NCI-H345 treated with DMSO at 0.1 percent for 48 hours (cell line): ENCODE data around the gene PLVAP.

Experiments
- DNase-seq: peaks from one replicate; lab custom pipeline; 2025; ENCODE audit not compliant: unreplicated experiment; lab: John Stamatoyannopoulos, UW

Gene PLVAP

DNA sequence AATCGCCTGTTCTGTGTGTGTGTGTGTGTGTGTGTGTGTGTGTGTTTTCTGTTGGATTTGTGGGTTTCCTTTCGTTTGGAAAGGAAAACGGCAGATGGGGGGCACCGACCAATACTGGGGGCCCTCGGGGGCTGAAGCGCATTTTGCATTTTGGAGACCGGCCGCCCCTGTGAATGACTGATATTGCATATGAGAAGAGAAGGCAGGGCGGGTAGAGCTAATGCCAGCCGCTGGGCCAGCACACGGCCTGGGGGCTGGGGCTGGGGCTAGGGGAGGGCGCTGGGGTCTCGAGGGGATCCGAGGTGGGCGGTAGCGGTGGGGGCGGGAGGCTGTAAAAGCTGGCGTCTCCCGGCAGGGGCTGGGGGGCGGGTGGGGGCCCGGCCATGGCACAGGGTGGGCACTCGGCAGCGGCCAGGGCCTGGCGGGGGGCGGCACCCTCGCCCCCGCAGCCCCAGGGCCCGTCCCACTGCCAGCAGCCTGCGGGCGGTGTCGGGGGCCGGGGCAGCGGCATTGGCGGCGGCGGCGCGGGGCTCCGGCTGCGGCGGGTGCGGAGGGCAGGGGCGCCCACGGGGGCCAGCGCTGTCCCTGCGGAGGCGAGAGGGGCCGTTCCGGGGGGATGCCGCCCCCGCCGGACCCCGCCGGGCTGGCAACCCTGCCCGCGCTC, 53.7 kb downstream of the PLVAP start:
- no peak for DNase-seq

DNA sequence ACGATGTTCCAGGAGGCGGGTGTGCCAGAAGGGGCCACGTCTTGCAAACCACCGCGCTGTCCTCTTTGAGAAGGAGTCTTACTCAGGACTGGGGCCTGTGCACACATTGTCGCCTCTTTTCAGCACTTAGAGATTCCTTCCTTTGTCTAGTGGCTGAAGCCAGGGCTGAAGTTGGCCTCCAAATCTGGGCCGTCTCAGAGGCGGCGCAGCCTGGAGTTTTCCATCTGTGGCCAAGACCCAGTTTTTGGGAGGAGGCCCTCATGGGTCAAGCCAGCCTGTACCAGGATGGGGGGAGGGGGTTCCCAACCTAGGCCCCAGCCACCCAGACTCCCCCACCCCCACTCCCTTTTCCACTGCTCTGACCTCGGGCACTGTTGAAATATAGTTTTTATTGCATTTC, 54.3 kb downstream of the PLVAP start:
- DNase-seq: no peak

DNA sequence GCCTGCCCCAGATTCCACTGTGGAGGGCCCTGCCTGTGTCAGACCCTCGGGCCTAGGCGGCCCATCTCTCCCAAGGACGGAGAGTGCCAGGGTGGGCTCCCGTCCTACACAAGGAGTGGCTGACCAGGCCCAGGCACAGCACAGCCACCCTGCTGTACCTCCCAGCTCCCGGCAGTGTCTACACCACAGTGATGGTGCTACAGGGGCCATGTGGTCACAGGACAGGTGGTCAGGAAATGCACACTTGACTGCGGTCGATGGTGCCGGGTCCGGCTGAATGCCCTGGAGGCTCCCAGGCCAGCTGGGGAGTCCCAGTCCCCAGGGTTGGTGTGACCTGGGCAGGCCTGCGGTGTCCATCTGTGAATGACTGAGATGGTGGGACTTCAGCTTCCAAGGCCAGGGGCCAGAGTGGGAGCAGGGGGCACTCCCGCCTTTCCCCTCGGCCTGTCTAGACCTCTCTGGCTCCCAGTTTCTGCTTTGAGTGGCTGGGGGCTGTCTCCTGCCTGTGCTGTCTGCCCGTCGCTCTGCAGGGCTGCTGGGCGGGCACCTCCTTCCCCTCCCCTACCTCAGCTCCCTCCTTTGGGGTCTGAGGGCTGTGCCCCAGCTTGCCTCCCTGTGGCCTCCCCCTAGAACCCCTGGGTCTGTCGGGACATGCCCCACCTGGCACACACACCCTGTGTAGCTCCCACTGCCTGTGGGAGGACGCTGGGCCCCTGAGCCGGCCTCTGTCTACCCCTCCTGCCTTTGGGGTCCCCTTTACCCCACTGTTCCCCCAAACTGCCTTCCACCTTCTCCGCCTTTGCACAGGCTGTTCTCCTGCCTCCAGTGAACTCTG, 55.3 kb downstream of the PLVAP start:
- DNase-seq: no peak

DNA sequence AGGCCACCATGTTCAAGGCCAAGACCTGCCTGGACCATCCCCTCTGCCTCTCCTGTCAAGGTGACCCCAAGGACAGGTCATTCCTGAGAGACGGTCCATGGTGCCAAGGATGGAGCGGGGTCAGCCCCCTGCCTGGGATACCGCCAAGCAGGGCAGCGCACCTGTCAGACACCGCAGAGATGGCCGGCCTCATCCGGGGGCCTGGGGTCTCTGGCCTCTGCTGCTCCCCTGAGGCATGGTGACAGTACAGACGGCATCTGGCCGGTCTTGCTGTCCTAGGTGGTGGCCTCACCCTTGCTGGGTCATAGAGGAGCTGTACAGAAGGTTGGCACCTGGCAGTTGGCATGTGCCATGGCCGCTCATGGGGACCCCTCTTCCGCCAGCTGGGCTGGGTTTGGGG, 56.7 kb downstream of the PLVAP start:
- DNase-seq: no peak

DNA sequence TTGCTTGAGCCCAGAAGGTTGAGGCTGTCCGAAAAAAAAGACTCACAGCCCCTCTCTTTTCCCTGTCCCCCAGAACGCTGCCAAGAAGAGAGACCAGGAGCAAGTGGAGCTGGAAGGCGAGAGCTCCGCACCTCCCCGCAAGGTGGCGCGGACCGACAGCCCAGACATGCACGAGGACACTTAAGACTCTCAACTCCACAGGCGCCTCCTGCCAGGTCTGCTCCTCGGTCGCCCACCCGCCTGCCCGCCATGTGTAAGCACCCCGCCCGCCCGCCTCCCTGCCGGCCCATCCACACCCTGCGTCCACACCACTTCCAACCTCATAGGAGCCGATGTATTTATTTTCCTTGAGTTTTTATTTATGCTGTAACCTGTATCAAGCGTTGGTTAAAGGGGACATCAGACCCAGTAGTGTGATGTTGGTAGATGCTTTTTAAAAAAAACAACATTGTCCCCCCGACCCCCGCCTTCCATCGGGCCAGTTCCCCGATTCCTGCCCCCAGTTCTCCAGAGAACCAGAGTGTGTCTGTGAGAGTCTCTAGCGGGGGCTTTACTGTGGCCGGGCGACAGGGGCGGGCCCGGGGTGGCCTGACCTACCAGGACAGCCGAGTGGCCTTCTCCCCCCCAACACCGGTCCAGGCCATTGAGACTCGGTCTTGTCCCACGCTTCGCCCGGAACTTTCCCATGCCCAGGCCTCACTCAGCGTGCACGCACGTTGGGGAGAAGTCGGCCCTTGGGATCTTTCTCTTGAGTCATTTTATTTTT, 57.5 kb downstream of the PLVAP start:
- DNase-seq: no peak

DNA sequence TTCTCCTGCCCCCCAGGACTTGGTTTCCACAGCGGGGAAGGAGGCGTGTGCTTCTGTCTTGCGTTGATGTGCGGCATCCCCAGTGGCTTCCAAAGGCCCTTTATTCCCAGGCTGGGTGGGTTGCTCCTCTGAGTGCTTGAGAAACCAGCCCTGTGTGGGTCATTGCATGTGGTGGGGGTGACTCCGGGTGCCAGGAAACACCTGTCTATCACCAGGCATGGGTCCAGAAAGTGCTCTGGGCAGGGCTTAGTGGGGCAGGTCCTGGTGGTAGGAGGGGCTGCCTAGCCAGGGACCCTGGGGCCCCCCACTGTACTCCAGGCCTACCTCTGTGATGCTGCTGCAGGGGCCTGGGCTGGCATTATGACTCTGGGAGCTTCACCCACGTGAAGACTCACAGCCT, 58.2 kb downstream of the PLVAP start:
- DNase-seq: no peak

DNA sequence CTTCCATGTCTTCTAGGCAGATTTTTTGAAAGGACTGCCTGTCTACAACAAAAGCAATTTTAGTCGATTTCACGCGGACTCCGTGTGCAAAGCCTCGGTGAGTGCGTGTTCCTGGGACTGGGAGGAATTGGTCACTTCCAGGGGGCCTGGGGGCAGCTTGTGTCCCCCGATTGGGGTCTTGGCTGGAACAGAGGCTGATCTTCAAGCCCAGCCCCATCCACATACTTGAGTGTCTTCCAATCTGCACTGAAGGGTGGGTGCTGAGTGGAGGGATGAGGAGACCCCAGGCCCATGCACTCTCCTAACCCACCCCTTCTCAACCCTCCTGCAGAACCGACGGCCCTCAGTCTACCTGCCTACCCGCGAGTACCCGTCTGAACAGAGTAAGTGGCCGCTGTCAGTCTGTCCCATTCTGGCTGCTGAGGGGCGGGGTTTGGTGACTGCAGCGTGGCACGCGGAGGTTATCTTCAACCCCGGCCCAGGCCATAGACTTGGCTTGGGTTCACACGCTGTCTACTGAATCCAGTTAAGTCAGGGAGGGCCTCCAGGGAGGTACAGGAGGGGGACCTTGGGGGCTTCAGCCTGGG, 63.0 kb downstream of the PLVAP start:
- DNase-seq: no peak

DNA sequence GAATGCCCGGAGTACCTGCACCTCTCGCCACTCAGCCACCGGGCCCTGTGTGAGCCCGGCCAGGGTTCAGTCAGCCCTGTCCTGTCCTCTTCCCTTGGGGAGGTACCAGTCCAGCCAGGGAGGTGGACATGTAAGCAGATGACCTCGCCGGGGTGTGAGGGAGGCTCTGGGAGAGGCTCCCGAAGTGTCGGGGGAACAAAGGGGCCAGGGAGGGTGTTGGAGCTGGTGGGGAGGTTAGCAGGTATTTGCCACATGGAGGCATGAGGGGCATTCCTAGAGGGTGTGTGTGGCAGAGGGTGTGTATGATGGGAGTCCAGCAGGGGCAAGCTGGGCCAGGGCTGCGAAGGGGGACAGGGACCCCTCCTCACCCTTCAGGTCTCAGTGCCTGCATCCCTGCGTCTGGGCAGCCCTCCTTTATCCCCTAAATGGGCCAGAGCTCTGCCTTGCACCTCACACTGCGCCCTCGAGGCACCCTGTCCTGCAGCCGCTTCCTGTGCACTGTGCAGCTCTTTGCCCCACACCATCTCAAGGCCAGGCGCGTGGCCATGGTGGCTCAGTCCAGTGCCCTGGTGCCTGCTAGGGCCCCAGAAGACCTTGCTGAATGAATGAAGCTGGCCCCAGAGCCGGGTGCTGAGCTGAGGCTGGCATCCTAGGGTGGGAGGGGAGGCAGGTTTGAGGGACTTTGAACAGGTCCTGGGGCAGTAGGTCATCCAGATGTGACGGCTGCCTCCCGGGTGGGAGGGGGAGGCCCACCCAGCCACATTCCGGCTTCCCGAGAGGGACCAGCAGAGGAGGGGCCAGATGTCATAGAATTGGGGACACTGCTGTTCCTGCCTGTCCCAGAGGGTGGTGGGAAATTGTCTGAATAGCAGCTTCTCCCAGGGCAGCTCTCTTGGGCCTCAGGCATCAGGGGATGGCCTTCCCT, 64.7 kb downstream of the PLVAP start:
- no peak for DNase-seq

DNA sequence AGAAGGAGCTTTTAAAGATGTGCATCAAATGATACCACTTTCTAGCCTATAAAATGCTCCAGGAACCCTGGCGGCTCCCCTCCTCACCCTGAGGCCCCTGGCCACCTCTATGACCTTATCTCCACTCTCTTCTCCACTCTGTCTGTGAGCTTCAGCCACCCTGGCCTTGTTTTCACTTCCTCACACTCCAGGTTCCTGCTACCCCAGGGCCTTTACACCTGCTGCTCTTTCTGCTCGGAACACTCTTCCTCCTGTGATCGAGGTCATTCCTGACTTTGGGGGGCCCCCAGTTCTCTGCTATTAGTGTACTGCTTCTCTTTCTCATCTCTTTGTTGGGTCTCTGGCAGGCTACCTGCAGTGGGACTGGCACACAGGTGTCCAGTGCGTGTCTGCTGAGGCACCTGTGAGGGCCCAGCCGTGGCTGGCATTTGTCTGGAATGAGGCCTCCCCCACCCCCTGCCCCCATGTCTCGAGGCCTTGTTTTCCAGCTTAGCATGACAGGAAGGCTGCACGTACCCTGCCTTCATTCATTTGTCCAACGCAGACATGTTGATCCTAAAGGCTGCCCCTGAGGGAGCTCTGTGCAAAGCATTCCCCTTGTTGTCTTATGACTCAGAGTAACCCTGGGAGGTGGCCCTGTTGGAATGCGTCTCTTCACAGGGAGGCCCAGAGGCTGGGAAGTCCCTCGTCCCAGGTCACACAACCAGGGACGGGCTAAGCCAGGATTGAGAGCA, 65.5 kb downstream of the PLVAP start:
- DNase-seq: no peak

DNA sequence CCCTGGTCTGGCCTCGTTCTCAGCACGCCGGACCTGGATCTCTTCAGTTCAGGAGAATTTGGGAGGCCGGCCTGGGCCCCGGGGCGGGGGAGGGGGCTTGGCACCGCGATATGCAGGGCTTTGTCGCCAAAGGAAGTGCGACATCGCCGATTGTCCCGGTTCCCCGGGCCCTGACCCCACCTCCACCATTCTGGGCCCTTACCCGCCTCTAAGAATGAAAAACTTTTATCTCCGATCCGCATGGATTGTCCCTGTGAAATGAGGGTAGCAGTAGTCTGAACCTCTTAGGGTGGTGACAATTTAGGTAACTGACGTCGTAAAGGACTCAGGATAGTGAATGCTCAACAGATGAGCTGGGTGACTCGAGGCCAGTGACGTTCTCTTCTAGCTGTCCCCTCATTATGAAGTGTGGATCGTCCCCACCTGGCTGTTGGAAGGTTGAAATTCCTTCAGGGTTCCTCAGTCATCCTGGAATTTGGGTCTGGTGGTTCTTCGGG, 67.1 kb downstream of the PLVAP start:
- no peak for DNase-seq

DNA sequence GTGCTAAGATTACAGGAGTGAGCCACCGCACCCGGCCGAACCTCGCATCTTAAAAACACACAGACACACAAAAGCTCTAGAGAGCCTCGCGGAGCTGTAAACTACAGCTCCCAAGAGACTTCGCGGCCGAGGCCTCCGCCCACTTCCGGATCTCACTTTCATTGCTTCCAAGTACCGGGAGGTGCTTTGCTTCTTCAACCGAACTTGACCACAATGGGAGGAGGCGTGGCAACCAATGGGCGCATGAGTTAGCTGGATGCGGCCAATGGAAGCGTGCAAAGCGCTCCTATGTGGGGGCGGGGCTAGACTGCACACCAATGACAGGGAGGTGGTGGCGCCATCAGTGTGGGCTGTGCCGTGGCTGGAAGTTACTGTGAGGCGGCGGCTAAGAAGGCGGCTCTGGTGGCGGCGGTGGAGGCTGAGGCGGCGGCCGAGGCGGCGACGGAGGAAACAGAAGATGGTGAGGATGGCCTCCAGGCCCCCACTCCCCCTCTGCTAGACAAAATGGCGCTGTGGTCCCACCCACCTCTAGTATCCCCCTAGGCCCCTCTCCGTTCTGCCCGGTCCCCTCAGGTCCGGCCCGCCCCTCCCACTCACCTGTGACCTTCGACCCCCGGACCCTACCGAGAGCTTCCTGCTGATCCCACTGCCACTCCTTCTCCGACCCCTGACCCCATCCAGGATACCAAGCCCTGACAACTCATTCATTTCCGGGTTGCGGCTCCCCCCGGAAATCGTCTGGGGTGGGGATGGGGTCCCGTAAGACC, 67.8 kb downstream of the PLVAP start, which contains the start of gene DDA1:
Gene DDA1, plus strand, starts transcription at position 366 of the 767 bp plus-strand sequence. Its CDS starts 92 bp downstream, at position 458.
- DNase-seq: peak; percentile 93

DNA sequence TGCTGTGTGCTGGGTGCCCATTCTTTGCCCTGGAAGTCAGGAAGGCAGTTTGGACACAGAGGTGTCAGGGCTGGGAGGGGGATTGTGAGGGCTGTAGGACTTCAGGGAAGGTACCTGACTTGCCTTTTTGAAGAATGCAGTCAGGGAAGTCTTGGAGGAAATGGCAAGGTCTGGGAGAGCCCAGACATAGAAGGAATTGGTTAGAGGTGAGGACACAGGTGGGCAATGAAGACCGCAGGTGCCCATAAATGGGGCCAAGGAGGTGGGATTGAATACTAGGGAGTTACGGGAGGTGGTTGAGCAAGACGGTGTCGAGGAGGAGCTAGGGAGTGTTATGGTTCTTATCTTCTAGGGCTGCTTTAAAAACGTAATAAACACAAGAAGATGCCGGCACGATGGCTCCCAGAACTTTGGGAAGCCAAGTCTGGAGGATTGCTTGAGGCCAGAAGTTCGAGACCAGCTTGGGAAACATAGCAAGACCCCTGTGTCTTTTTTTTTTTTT, 69.2 kb downstream of the PLVAP start:
- no peak for DNase-seq

DNA sequence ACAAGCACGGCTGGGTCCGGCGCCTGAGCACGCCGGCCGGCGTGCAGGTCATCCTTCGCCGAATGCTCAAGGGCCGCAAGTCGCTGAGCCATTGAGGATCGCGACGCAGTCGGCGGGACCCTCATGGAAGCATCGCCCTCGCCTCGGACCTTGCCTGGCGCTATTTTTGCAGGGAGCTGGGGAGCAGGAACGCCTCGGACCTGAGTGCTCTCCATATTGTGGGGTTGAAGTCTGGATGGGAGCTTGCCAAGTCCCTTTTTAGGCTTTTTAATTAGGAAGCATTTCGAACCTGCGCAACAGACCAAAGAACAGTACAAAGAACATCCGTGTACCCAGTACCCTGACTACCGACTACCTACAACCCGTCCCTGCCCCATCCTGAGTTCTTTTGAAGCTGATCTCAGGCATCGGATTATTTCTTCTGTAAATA, 70.8 kb downstream of the PLVAP start:
- DNase-seq: no peak

DNA sequence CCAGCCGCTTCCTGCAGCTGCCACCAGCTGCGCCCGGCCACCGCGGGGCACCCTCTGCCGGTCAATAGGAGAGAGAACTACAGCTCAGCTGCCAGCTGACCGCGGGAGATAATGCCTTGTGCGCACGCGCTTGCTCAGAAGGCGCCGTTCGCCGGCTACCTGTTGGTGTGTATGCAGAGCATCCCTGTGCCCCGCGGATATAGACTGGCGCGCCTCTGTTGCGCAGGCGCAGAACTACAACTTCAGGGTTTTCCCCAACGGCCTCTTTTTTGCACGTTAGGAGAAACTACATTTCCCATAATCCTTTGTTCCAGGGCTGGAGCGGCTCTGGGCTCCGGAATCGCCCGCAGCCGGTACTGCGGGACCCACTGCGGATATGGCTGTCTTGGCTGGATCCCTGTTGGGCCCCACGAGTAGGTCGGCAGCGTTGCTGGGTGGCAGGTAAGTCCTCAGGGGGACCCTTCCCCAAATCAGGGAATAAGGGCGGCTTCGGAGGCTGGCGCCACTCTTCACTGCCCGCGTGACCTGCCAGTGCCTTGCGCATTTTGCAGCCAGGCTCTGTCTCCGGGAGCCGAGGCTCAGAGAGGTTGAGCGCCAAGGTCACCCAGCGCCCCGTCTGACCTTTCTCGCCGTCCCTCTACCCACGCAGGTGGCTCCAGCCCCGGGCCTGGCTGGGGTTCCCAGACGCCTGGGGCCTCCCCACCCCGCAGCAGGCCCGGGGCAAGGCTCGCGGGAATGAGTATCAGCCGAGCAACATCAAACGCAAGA, 71.4 kb downstream of the PLVAP start, which contains the start of gene MRPL34:
Gene MRPL34, plus strand, starts transcription at position 356 of the 768 bp plus-strand sequence. Its CDS starts 21 bp downstream, at position 377.
- peak; percentile 96 for DNase-seq

DNA sequence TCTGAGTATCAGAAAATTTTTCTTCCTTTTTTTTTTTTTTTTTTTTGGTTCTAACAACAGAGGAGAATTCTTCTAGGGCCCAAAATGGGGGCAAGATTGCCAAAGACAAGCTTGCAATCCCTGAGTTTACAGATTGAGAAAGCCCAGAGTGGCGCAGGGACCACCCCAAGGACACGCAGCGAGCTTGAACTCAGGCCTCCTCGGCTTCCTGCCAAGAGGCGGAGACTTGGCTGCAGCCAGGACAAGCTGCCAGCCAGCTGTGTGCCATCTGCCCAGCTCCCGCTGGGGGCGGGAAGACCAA, 72.0 kb downstream of the PLVAP start:
- no peak for DNase-seq

DNA sequence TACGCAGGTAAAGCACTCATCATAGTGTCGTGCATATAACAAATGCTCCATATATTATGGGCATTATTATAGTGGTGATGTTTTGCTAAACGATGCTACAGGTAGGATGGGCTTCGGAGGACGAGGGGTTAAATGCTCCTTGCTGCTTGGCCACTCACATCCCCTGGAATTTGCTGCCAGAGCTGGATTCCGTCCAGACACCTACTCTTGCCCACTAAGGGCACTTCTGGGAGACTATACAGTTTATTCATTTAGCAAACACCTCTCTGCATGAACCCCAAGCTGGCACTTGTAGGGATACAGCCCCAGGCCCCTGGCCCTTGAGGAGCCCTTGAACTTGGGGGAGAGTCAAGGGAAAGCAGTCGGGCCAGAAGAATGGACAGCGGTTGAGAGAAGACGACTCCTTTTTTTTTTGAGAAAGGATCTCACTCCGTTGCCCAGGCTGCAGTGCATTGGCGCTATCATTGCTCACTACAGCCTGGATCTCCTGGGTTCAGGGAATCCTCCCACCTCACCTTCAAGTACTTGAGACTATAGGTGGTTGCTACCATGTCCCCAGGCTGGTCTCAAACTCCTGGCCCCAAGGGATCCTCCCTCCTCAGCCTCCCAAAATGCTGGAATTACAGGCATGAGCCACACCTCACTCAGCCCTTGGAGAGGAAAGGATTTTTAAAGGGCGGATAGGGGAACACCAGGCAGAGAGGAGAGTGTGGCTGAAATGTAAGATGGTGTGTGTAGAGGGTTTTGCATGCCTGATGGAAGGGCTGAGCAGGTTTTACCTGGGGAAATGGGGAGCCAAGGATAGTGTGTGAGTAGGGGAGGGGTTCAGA, 72.5 kb downstream of the PLVAP start:
- DNase-seq: no peak

DNA sequence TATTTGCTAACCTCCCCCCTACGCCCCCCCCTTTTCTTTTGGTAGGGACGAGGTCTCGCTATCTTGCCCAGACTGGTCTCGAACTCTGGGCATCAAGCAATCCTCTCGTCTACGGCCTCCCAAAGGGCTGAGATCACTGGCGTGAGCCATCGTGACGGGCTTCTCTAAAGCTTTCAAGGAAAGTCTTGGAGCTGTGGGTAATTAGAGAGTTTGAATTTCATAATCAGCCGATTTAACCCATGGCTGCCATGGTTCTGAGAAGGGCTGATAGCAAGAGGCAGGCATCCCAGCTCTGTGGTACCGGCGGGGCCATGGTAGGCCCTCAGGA, 73.2 kb downstream of the PLVAP start:
- DNase-seq: no peak
